22Rv1 (cell line): ENCODE results near the gene SELENOT.
"Not testable (repeated sequence)": the region's sequence is repeated elsewhere in the genome, so short reads cannot be mapped to it uniquely, and the experiment has no call there.

Experiments
- ZFX ChIP-seq: fragments of 450-650 bp; IDR thresholded peaks from 2 replicates; pipeline ENCODE4 v1.6.1; 2017; ENCODE audit warnings: antibody characterized with exemption, borderline replicate concordance
- TF ChIP-seq, protein P1 (sequence below): fragments of 450-650 bp; IDR thresholded peaks from 2 replicates; pipeline ENCODE4 v1.5.1; 2017; ENCODE audit warnings: mild to moderate bottlenecking

DNA sequence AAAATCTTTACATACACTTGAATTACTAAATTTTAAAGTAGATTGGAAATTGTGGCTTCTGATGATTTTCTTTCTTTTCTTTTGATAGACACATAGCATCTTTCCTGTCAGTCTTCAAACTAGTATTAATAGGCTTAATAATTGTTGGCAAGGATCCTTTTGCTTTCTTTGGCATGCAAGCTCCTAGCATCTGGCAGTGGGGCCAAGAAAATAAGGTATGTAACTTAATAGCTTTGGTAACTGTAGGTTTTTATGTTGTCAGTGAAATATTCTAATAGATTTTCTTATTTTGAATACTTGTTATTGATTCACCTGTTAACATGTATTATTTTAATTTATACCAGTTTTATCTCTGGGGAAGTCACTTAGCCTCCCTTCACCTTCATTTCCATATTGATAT is 19.8 kb downstream of the SELENOT start:
- TF ChIP-seq, protein P1, sequence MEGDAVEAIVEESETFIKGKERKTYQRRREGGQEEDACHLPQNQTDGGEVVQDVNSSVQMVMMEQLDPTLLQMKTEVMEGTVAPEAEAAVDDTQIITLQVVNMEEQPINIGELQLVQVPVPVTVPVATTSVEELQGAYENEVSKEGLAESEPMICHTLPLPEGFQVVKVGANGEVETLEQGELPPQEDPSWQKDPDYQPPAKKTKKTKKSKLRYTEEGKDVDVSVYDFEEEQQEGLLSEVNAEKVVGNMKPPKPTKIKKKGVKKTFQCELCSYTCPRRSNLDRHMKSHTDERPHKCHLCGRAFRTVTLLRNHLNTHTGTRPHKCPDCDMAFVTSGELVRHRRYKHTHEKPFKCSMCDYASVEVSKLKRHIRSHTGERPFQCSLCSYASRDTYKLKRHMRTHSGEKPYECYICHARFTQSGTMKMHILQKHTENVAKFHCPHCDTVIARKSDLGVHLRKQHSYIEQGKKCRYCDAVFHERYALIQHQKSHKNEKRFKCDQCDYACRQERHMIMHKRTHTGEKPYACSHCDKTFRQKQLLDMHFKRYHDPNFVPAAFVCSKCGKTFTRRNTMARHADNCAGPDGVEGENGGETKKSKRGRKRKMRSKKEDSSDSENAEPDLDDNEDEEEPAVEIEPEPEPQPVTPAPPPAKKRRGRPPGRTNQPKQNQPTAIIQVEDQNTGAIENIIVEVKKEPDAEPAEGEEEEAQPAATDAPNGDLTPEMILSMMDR, result not testable (repeated sequence)
- TF ChIP-seq ZFX, result not testable (repeated sequence)
